KMS-11 (cell line): Measurements from ENCODE around the gene TSPAN14.

Source experiments
- H2AFZ ChIP-seq: fragments of 200-600 bp; sonication (generic); 2 replicates; pipeline ENCODE4 v1.6.1; 2016; ENCODE audit warnings: antibody characterized with exemption, mixed run types, low read depth
- H3K27ac ChIP-seq: fragments of 200-600 bp; sonication (generic); 2 replicates; pipeline ENCODE4 v1.6.1; 2016; ENCODE audit warnings: mild to moderate bottlenecking, mixed run types
- H3K27me3 ChIP-seq: fragments of 200-600 bp; sonication (generic); 2 replicates; pipeline ENCODE4 v1.6.1; 2017; ENCODE audit warnings: mild to moderate bottlenecking, low read depth, mixed run types, moderate library complexity; ENCODE audit not compliant: insufficient read depth
- H3K36me3 ChIP-seq: fragments of 200-600 bp; sonication (generic); 2 replicates; pipeline ENCODE4 v1.6.1; 2017; ENCODE audit warnings: mild to moderate bottlenecking, mixed run types; ENCODE audit not compliant: insufficient read depth
- H3K4me1 ChIP-seq: fragments of 200-600 bp; sonication (generic); 2 replicates; pipeline ENCODE4 v1.6.1; 2016; ENCODE audit warnings: mild to moderate bottlenecking, low read depth, mixed run types; ENCODE audit not compliant: poor library complexity, severe bottlenecking
- H3K4me2 ChIP-seq: fragments of 200-600 bp; sonication (generic); 2 replicates; pipeline ENCODE4 v1.7.0; 2016; ENCODE audit warnings: mild to moderate bottlenecking, mixed run types
- H3K4me3 ChIP-seq: fragments of 200-600 bp; sonication (generic); IDR thresholded peaks from 2 replicates; pipeline ENCODE4 v1.6.1; 2017; ENCODE audit warnings: low read depth, low read length, mixed read lengths; ENCODE audit not compliant: insufficient read depth
- H3K79me2 ChIP-seq: fragments of 200-600 bp; sonication (generic); 2 replicates; pipeline ENCODE4 v1.6.1; 2016; ENCODE audit warnings: low read depth, mixed run types; ENCODE audit not compliant: insufficient read depth
- H3K9ac ChIP-seq: fragments of 200-600 bp; sonication (generic); 2 replicates; pipeline ENCODE4 v1.6.1; 2016; ENCODE audit warnings: mild to moderate bottlenecking, mixed run types
- H4K20me1 ChIP-seq: fragments of 200-600 bp; sonication (generic); 2 replicates; pipeline ENCODE4 v1.6.1; 2016; ENCODE audit warnings: mild to moderate bottlenecking, mixed run types; ENCODE audit not compliant: insufficient read depth
- CTCF ChIP-seq: fragments of 200-600 bp; sonication (generic); conservative IDR thresholded peaks from 2 replicates; pipeline ENCODE4 v1.6.1; 2017; ENCODE audit warnings: low read depth, mild to moderate bottlenecking, antibody characterized with exemption, low read length, moderate library complexity, mixed read lengths

TSPAN14 gene

GRCh38 chr10:80538481-80539185 is 84.5 kb downstream of the TSPAN14 start:
- no peak overlapping the region for H3K4me2 ChIP-seq
- no peaks in the 10 kb centered on the region for H3K79me2 ChIP-seq
- H3K9ac ChIP-seq, result no peak overlapping the region
- H3K27me3 ChIP-seq, result no peaks in the 10 kb centered on the region
- no peak overlapping the region for H3K27ac ChIP-seq
- H3K36me3 ChIP-seq, result no peaks in the 10 kb centered on the region
- no peaks in the 10 kb centered on the region for H4K20me1 ChIP-seq
- TF ChIP-seq CTCF, result no peak
- H3K4me3 ChIP-seq, result no peak overlapping the region
- no peak overlapping the region for H2AFZ ChIP-seq
- H3K4me1 ChIP-seq, result no peaks in the 10 kb centered on the region

- no peaks in the 10 kb centered on the region for H4K20me1 ChIP-seq
- H3K27me3 ChIP-seq, result no peaks in the 10 kb centered on the region
- H3K9ac ChIP-seq, result no peak overlapping the region
- H3K4me3 ChIP-seq, result no peak overlapping the region
- no peak overlapping the region for H3K27ac ChIP-seq
- no peaks in the 10 kb centered on the region for H3K36me3 ChIP-seq
- no peak for TF ChIP-seq CTCF
- H3K4me2 ChIP-seq, result no peak overlapping the region
- H3K79me2 ChIP-seq, result no peaks in the 10 kb centered on the region
- no peaks in the 10 kb centered on the region for H3K4me1 ChIP-seq
- H2AFZ ChIP-seq, result no peak overlapping the region
Measured at GRCh38 chr10:80539421-80540031, 85.4 kb downstream of the TSPAN14 start.

GRCh38 chr10:80540136-80540535 is 86.0 kb downstream of the TSPAN14 start:
- H3K27me3 ChIP-seq, result no peaks in the 10 kb centered on the region
- no peak overlapping the region for H3K9ac ChIP-seq
- no peak overlapping the region for H3K4me3 ChIP-seq
- H4K20me1 ChIP-seq, result no peaks in the 10 kb centered on the region
- TF ChIP-seq CTCF, result no peak
- no peaks in the 10 kb centered on the region for H3K36me3 ChIP-seq
- no peaks in the 10 kb centered on the region for H3K79me2 ChIP-seq
- no peaks in the 10 kb centered on the region for H3K4me1 ChIP-seq
- H3K27ac ChIP-seq, result no peak overlapping the region
- H3K4me2 ChIP-seq, result no peak overlapping the region
- H2AFZ ChIP-seq, result no peak overlapping the region

GRCh38 chr10:80540618-80540980 is 86.5 kb downstream of the TSPAN14 start:
- Histone ChIP-seq H3K4me1 (no peaks in the 10 kb centered on the region), H3K4me2 (no peak overlapping the region), H3K36me3 (no peaks in the 10 kb centered on the region), H3K4me3 (no peak overlapping the region), H3K27ac (no peak overlapping the region), H3K79me2 (no peaks in the 10 kb centered on the region), H2AFZ (no peak overlapping the region), H3K9ac (no peak overlapping the region), H3K27me3 (no peaks in the 10 kb centered on the region), H4K20me1 (no peaks in the 10 kb centered on the region)
- TF ChIP-seq CTCF, result no peak
